Activated CD8-positive, alpha-beta memory T cell treated with anti-CD3 and anti-CD28 coated beads for 48 hours (primary cell): ENCODE results near the gene FBXO22.
"Not testable (repeated sequence)": the region's sequence is repeated elsewhere in the genome, so short reads cannot be mapped to it uniquely, and the experiment has no call there.

Experiments
- DNase-seq, 3 experiments: peaks; one replicate each; pipeline ENCODE4 v3.0.0-alpha.2; 2020; ENCODE audit warnings: low read depth in 2 of 3, low spot score in 2 of 3

The FBXO22 gene

GRCh38 chr15:75976766-75977165, 73.1 kb downstream of the FBXO22 start:
- DNase-seq = not testable (repeated sequence)

GRCh38 chr15:75981149-75981815, 77.6 kb downstream of the FBXO22 start:
- no peak for DNase-seq

DNA sequence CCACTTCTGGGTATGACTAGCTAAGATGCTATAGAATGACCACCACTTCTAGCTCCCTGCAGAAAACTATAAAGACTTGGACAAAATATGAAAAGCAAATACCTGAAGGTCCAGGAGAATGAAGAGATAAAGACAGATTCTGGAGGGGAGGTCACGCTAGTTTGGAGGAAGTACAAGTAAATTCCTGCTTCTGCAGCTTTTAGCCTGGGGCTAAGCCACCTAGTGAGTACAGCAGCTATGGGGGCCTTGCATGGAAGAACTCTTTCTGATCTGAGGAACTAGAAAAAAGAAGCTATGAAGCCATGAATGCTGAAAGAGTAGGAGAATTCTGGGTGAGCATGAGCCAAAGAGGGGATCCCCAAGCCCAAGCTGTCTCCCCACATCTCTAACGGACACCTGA, 78.8 kb downstream of the FBXO22 start:
- DNase-seq = no peak

GRCh38 chr15:75984706-75985105, 81.0 kb downstream of the FBXO22 start:
- not testable (repeated sequence) for DNase-seq

DNA sequence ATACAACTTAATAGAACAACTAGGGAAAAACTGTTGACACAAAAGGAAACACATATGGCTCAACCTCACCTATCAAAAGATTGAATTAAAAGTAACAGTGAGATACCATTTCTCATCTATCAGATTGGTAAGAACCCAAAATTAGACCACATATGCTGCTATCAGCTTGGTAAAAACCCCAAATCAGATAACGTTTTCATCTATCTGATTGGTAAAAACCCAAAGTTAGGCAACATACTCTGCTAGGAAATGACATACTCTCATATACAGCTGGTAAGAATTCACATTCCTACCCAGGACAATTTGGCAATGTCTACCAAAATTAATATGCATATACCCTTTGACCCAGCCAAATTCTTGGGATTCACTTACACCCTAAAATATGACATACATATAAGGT, 82.3 kb downstream of the FBXO22 start:
- no peak for DNase-seq

DNA sequence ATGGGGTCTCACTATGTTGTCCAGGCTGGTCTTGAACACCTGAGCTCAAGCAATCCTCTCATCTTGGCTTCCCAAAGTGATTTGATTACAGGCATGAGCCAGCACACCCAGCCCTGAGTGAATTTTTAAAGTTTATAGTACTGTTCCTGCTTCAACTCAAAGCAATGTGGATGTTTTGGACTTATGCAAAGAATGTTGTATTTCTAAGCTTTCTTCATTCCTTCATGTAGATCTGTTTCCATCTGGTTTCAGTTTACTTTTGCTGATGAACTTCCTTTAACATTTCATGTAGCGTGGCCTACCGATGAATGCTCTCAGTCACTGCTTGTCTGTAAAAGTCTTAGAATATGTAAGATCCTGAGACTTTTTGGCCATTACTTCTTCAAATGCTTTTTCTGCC, 85.4 kb downstream of the FBXO22 start:
- no peak for DNase-seq

DNA sequence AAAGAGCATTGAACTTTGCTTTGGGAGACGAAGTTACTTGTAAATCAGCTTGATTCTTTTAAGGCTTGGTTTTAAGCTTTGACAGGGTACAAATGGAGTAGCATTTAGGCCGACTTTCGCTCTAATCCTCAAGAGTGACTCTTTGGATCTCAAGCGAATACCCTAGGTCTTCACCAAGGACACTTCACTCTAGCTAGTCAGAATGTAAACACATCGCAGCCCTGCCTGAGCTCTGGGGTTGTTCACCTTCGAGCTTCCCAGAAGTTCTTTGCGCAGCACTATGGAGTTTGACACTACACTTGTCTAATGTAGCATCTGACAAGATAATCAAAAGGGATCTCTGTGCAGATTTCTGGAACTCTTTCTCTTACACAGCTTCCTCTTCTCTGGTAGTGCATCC, 86.2 kb downstream of the FBXO22 start:
- no peak for DNase-seq
